ENCODE data around the gene CHCHD10. TPM values are rescaled to one million over a fixed set of nuclear protein-coding genes. Genes with fewer than 3 reads are reported as not detected.

The CHCHD10 gene
- total RNA-seq, 1 donor from 2014 or later = 60.9 TPM

GRCh38 chr22:23781511-23782183, 13.9 kb upstream of the CHCHD10 start:
- Histone ChIP-seq H3K79me2 (ENCODE audit: insufficient read depth, low read length) (no peaks in the 10 kb centered on the region), H3K9me3 (ENCODE audit: insufficient read depth, low read depth, low read length) (no peaks in the 10 kb centered on the region), H3K4me1 (ENCODE audit: insufficient read depth, low read length) (peaks cover 23% of the 10 kb centered on the region), H4K20me1 (ENCODE audit: insufficient read depth, low read length) (no peaks in the 10 kb centered on the region), H2AFZ (ENCODE audit: low read depth, low read length) (peak overlapping the region; percentile 19), H3K27ac (ENCODE audit: low read depth, low read length) (no peak overlapping the region), H3K36me3 (ENCODE audit: insufficient read depth, low read length) (no peaks in the 10 kb centered on the region), H3K4me3 (ENCODE audit: insufficient read depth, low read depth, low read length) (no peak overlapping the region), H3K9ac (ENCODE audit: low read length) (no peak overlapping the region), H3K4me2 (ENCODE audit: low read length) (no peak overlapping the region), H3K27me3 (ENCODE audit: insufficient read depth, low read length) (no peaks in the 10 kb centered on the region)
- TF ChIP-seq CTCF (IDR thresholded peaks at IDR 0.05; ENCODE audit: insufficient read depth, low read depth, low read length) = no peak
- no peak for TF ChIP-seq EZH2 (IDR thresholded peaks at IDR 0.05; ENCODE audit: insufficient read depth, low read length)
- no peak for FAIRE-seq
- Mint-ChIP-seq H3K27me3 (ENCODE audit: low read depth, unreplicated experiment) (peaks cover 12% of the 10 kb centered on the region), H3K36me3 (ENCODE audit: low read depth, unreplicated experiment) (peaks cover 9% of the 10 kb centered on the region), H3K4me3 (ENCODE audit: unreplicated experiment) (no peak overlapping the region), H3K4me1 (ENCODE audit: low read depth, unreplicated experiment) (peaks cover 18% of the 10 kb centered on the region), H3K27ac (ENCODE audit: unreplicated experiment) (no peak overlapping the region), H3K9me3 (ENCODE audit: unreplicated experiment) (no peaks in the 10 kb centered on the region)
- peak; percentile 33 for DNase-seq (ENCODE audit: low read depth)

GRCh38 chr22:23781065-23781464, 13.3 kb upstream of the CHCHD10 start:
- Histone ChIP-seq H3K4me2 (ENCODE audit: low read length) (no peak overlapping the region), H3K79me2 (ENCODE audit: insufficient read depth, low read length) (no peaks in the 10 kb centered on the region), H3K27ac (ENCODE audit: low read depth, low read length) (no peak overlapping the region), H3K36me3 (ENCODE audit: insufficient read depth, low read length) (no peaks in the 10 kb centered on the region), H4K20me1 (ENCODE audit: insufficient read depth, low read length) (no peaks in the 10 kb centered on the region), H3K4me3 (ENCODE audit: insufficient read depth, low read depth, low read length) (no peak overlapping the region), H3K9ac (ENCODE audit: low read length) (no peak overlapping the region), H3K27me3 (ENCODE audit: insufficient read depth, low read length) (no peaks in the 10 kb centered on the region), H3K9me3 (ENCODE audit: insufficient read depth, low read depth, low read length) (no peaks in the 10 kb centered on the region), H3K4me1 (ENCODE audit: insufficient read depth, low read length) (peaks cover 18% of the 10 kb centered on the region), H2AFZ (ENCODE audit: low read depth, low read length) (peak overlapping the region; percentile 19)
- H3K4me3 Mint-ChIP-seq (ENCODE audit: unreplicated experiment) = no peak overlapping the region
- no peak for TF ChIP-seq CTCF (IDR thresholded peaks at IDR 0.05; ENCODE audit: insufficient read depth, low read depth, low read length)
- no peak for TF ChIP-seq EZH2 (IDR thresholded peaks at IDR 0.05; ENCODE audit: insufficient read depth, low read length)
- H3K9me3 Mint-ChIP-seq (ENCODE audit: unreplicated experiment) = no peaks in the 10 kb centered on the region
- peaks cover 12% of the 10 kb centered on the region for H3K27me3 Mint-ChIP-seq (ENCODE audit: low read depth, unreplicated experiment)
- FAIRE-seq = no peak
- DNase-seq (ENCODE audit: low read depth) = no peak
- peaks cover 12% of the 10 kb centered on the region for H3K4me1 Mint-ChIP-seq (ENCODE audit: low read depth, unreplicated experiment)
- H3K36me3 Mint-ChIP-seq (ENCODE audit: low read depth, unreplicated experiment) = peaks cover 9% of the 10 kb centered on the region
- H3K27ac Mint-ChIP-seq (ENCODE audit: unreplicated experiment) = no peak overlapping the region

GRCh38 chr22:23780146-23780748, 12.5 kb upstream of the CHCHD10 start:
- Mint-ChIP-seq H3K27ac (ENCODE audit: unreplicated experiment) (no peak overlapping the region), H3K9me3 (ENCODE audit: unreplicated experiment) (no peaks in the 10 kb centered on the region), H3K27me3 (ENCODE audit: low read depth, unreplicated experiment) (peaks cover 14% of the 10 kb centered on the region), H3K36me3 (ENCODE audit: low read depth, unreplicated experiment) (peaks cover 9% of the 10 kb centered on the region), H3K4me3 (ENCODE audit: unreplicated experiment) (no peak overlapping the region), H3K4me1 (ENCODE audit: low read depth, unreplicated experiment) (peaks cover 12% of the 10 kb centered on the region)
- FAIRE-seq = no peak
- H3K36me3 ChIP-seq (ENCODE audit: insufficient read depth, low read length) = no peaks in the 10 kb centered on the region
- no peak overlapping the region for H3K27ac ChIP-seq (ENCODE audit: low read depth, low read length)
- H3K4me3 ChIP-seq (ENCODE audit: insufficient read depth, low read depth, low read length) = no peak overlapping the region
- no peak overlapping the region for H2AFZ ChIP-seq (ENCODE audit: low read depth, low read length)
- H3K4me1 ChIP-seq (ENCODE audit: insufficient read depth, low read length) = peaks cover 18% of the 10 kb centered on the region
- H3K9ac ChIP-seq (ENCODE audit: low read length) = no peak overlapping the region
- H3K27me3 ChIP-seq (ENCODE audit: insufficient read depth, low read length) = no peaks in the 10 kb centered on the region
- H3K79me2 ChIP-seq (ENCODE audit: insufficient read depth, low read length) = no peaks in the 10 kb centered on the region
- no peaks in the 10 kb centered on the region for H4K20me1 ChIP-seq (ENCODE audit: insufficient read depth, low read length)
- TF ChIP-seq CTCF (IDR thresholded peaks at IDR 0.05; ENCODE audit: insufficient read depth, low read depth, low read length) = no peak
- TF ChIP-seq EZH2 (IDR thresholded peaks at IDR 0.05; ENCODE audit: insufficient read depth, low read length) = no peak
- no peak for DNase-seq (ENCODE audit: low read depth)
- H3K4me2 ChIP-seq (ENCODE audit: low read length) = no peak overlapping the region
- no peaks in the 10 kb centered on the region for H3K9me3 ChIP-seq (ENCODE audit: insufficient read depth, low read depth, low read length)
